Subcutaneous abdominal adipose tissue (tissue), 5 donors: ENCODE results near the gene PCLO.

Source experiments
- H3K27ac ChIP-seq: one replicate; pipeline ENCODE4 v1.7.0; 2013; ENCODE audit warnings: low read depth, mild to moderate bottlenecking, inconsistent platforms, low read length, moderate library complexity
- H3K27me3 ChIP-seq, 5 donors: one replicate each; pipeline ENCODE4 v1.7.0; 2013; ENCODE audit warnings: low read length in 5 of 5, inconsistent platforms in 1 of 5; ENCODE audit not compliant: control insufficient read depth in 5 of 5, insufficient read depth in 4 of 5
- H3K36me3 ChIP-seq, 5 donors: one replicate each; pipeline ENCODE4 v1.7.0; 2013; ENCODE audit warnings: low read length in 5 of 5; ENCODE audit not compliant: control insufficient read depth in 5 of 5, insufficient read depth in 5 of 5
- H3K4me1 ChIP-seq, 5 donors: one replicate each; pipeline ENCODE4 v1.7.0; 2013; ENCODE audit warnings: low read length in 5 of 5, mild to moderate bottlenecking in 3 of 5, moderate library complexity in 1 of 5; ENCODE audit not compliant: control insufficient read depth in 5 of 5, insufficient read depth in 5 of 5
- H3K4me3 ChIP-seq, 5 donors: one replicate each; pipeline ENCODE4 v1.7.0; 2013; ENCODE audit warnings: low read length in 5 of 5, low read depth in 1 of 5
- H3K9ac ChIP-seq, 5 donors: one replicate each; pipeline ENCODE4 v1.7.0; 2013; ENCODE audit warnings: low read length in 5 of 5, mild to moderate bottlenecking in 4 of 5, moderate library complexity in 3 of 5
- H3K9me3 ChIP-seq, 5 donors: one replicate each; pipeline ENCODE4 v1.7.0; 2013; ENCODE audit warnings: low read length in 5 of 5; ENCODE audit not compliant: control insufficient read depth in 5 of 5
- donor health status: healthy.
- donor health status: healthy.
- donor health status: healthy.
- donor health status: healthy.
- donor health status: healthy.

Gene PCLO

GRCh38 chr7:83162402-83163256, at the start of gene PCLO:
Gene PCLO, minus strand, starts transcription at chr7:83162884. Its CDS starts 292 bp downstream, at chr7:83162592.
- H3K4me1 ChIP-seq, result peaks cover 0 to 25% (median 16%) of the 10 kb centered on the region in 5 donors
- H3K9me3 ChIP-seq, result no peaks in the 10 kb centered on the region
- H3K36me3 ChIP-seq, result no peaks in the 10 kb centered on the region
- peaks cover 0 to 3% (median 0%) of the 10 kb centered on the region in 5 donors for H3K27me3 ChIP-seq
- H3K4me3 ChIP-seq, result peak within 1 kb of the TSS; percentile 55 to 88 (median 60)
- peak within 1 kb of the TSS in 1 of 5 donors; percentile 52 for H3K9ac ChIP-seq
- no peak within 1 kb of the TSS for H3K27ac ChIP-seq

GRCh38 chr7:83211685-83212084, 49.0 kb upstream of the PCLO start:
- Histone ChIP-seq H3K4me1 (peaks cover 0 to 7% (median 5%) of the 10 kb centered on the region in 5 donors), H3K27ac (no peak overlapping the region), H3K27me3 (no peaks in the 10 kb centered on the region), H3K36me3 (no peaks in the 10 kb centered on the region), H3K4me3 (no peak overlapping the region), H3K9ac (no peak overlapping the region), H3K9me3 (no peaks in the 10 kb centered on the region)

- H3K4me3 ChIP-seq, result no peak overlapping the region
- H3K36me3 ChIP-seq, result no peaks in the 10 kb centered on the region
- no peaks in the 10 kb centered on the region for H3K27me3 ChIP-seq
- peaks cover 0 to 6% (median 5%) of the 10 kb centered on the region in 5 donors for H3K4me1 ChIP-seq
- no peaks in the 10 kb centered on the region for H3K9me3 ChIP-seq
- no peak overlapping the region for H3K27ac ChIP-seq
- H3K9ac ChIP-seq, result no peak overlapping the region
Observed at GRCh38 chr7:83210479-83210878, 47.8 kb upstream of the PCLO start.

- H3K27me3 ChIP-seq, result no peaks in the 10 kb centered on the region
- H3K27ac ChIP-seq, result no peak overlapping the region
- no peak overlapping the region for H3K9ac ChIP-seq
- H3K9me3 ChIP-seq, result no peaks in the 10 kb centered on the region
- no peaks in the 10 kb centered on the region for H3K36me3 ChIP-seq
- H3K4me1 ChIP-seq, result no peaks in the 10 kb centered on the region
- no peak overlapping the region for H3K4me3 ChIP-seq
Observed at GRCh38 chr7:83204715-83205114, 42.0 kb upstream of the PCLO start.

- H3K4me3 ChIP-seq, result no peak overlapping the region
- H3K36me3 ChIP-seq, result no peaks in the 10 kb centered on the region
- H3K27ac ChIP-seq, result no peak overlapping the region
- no peak overlapping the region for H3K9ac ChIP-seq
- H3K27me3 ChIP-seq, result no peaks in the 10 kb centered on the region
- no peaks in the 10 kb centered on the region for H3K4me1 ChIP-seq
- H3K9me3 ChIP-seq, result no peaks in the 10 kb centered on the region
Observed at GRCh38 chr7:83201355-83201754, 38.7 kb upstream of the PCLO start.

GRCh38 chr7:83190659-83191389, 28.1 kb upstream of the PCLO start:
- no peak overlapping the region for H3K27ac ChIP-seq
- no peak overlapping the region for H3K9ac ChIP-seq
- H3K9me3 ChIP-seq, result no peaks in the 10 kb centered on the region
- H3K36me3 ChIP-seq, result no peaks in the 10 kb centered on the region
- no peaks in the 10 kb centered on the region for H3K27me3 ChIP-seq
- no peaks in the 10 kb centered on the region for H3K4me1 ChIP-seq
- no peak overlapping the region for H3K4me3 ChIP-seq

- H3K9me3 ChIP-seq, result peaks cover 0 to 6% (median 3%) of the 10 kb centered on the region in 5 donors
- no peak overlapping the region for H3K27ac ChIP-seq
- no peaks in the 10 kb centered on the region for H3K27me3 ChIP-seq
- H3K9ac ChIP-seq, result no peak overlapping the region
- no peak overlapping the region for H3K4me3 ChIP-seq
- H3K4me1 ChIP-seq, result peaks cover 0 to 5% (median 0%) of the 10 kb centered on the region in 5 donors
- no peaks in the 10 kb centered on the region for H3K36me3 ChIP-seq
Observed at GRCh38 chr7:83178796-83179195, 16.1 kb upstream of the PCLO start.

GRCh38 chr7:83178066-83178465, 15.4 kb upstream of the PCLO start:
- Histone ChIP-seq H3K9ac (no peak overlapping the region), H3K27me3 (no peaks in the 10 kb centered on the region), H3K4me1 (peaks cover 0 to 5% (median 0%) of the 10 kb centered on the region in 5 donors), H3K4me3 (no peak overlapping the region), H3K9me3 (peaks cover 0 to 5% (median 0%) of the 10 kb centered on the region in 5 donors), H3K36me3 (no peaks in the 10 kb centered on the region), H3K27ac (no peak overlapping the region)

GRCh38 chr7:83173664-83174063, 11.0 kb upstream of the PCLO start:
- no peaks in the 10 kb centered on the region for H3K9me3 ChIP-seq
- H3K4me1 ChIP-seq, result peaks cover 0 to 2% (median 0%) of the 10 kb centered on the region in 5 donors
- H3K27ac ChIP-seq, result no peak overlapping the region
- no peaks in the 10 kb centered on the region for H3K36me3 ChIP-seq
- no peak overlapping the region for H3K4me3 ChIP-seq
- H3K27me3 ChIP-seq, result no peaks in the 10 kb centered on the region
- no peak overlapping the region for H3K9ac ChIP-seq

- H3K4me1 ChIP-seq, result peaks cover 0 to 16% (median 15%) of the 10 kb centered on the region in 5 donors
- H3K36me3 ChIP-seq, result no peaks in the 10 kb centered on the region
- no peak overlapping the region for H3K9ac ChIP-seq
- H3K4me3 ChIP-seq, result no peak overlapping the region
- H3K9me3 ChIP-seq, result no peaks in the 10 kb centered on the region
- peaks cover 0 to 3% (median 0%) of the 10 kb centered on the region in 5 donors for H3K27me3 ChIP-seq
- H3K27ac ChIP-seq, result no peak overlapping the region
Observed at GRCh38 chr7:83166781-83167180, 4.1 kb upstream of the PCLO start.
